GM12892 (cell line): ENCODE results near the gene PDE8A.

ENCODE experiments used
- POLR2A ChIP-seq: IDR thresholded peaks from 2 replicates; pipeline ENCODE4 v1.6.1; 2011; ENCODE audit warnings: low read depth, low read length, control low read depth
- POLR2AphosphoS5 ChIP-seq: IDR thresholded peaks from 2 replicates; pipeline ENCODE4 v1.6.1; 2011; ENCODE audit warnings: low read depth, low read length, control low read depth

DNA sequence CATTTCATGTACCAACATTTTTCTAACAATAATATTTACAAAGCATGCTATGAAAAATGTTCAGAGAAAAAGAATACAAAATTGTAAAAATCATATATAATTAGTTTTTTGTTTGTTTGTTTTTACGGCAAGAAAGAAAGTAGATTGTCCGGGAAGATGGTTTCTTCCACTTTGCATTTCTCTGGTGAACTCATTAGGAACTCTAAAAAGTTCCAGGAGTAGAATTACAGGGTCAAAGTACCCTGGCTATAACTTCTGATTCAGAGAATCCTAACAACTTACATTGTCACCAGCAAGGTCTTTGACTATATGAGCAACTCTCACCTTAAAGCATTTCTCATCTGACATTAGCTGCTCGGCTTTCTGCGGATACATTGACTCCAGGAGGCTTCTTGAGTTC is 196.7 kb downstream of the PDE8A start:
- TF ChIP-seq POLR2A (no peak), POLR2AphosphoS5 (no peak)
